Osteocyte (in vitro differentiated cells): ENCODE measurements around the gene DGKK. TPM values are rescaled to one million over a fixed set of nuclear protein-coding genes. Genes with fewer than 3 reads are reported as not detected.
"Not testable (repeated sequence)": the region's sequence is repeated elsewhere in the genome, so short reads cannot be mapped to it uniquely, and the experiment has no call there.

Experiments used
- DNase-seq: peaks from one replicate; pipeline ENCODE4 v3.0.0; 2021; ENCODE audit warnings: mixed read lengths; ENCODE audit not compliant: unreplicated experiment; ENCODE audit errors: extremely low spot score
- H3K27ac Mint-ChIP-seq: one replicate; pipeline ENCODE4 v1.8.0; 2021; ENCODE audit warnings: mild to moderate bottlenecking, mixed read lengths; ENCODE audit not compliant: unreplicated experiment
- H3K27me3 Mint-ChIP-seq: one replicate; pipeline ENCODE4 v1.8.0; 2021; ENCODE audit warnings: mixed read lengths; ENCODE audit not compliant: unreplicated experiment
- H3K36me3 Mint-ChIP-seq: one replicate; pipeline ENCODE4 v1.8.0; 2021; ENCODE audit warnings: mixed read lengths; ENCODE audit not compliant: unreplicated experiment
- H3K4me1 Mint-ChIP-seq: one replicate; pipeline ENCODE4 v1.8.0; 2021; ENCODE audit warnings: mixed read lengths; ENCODE audit not compliant: unreplicated experiment
- H3K4me3 Mint-ChIP-seq: one replicate; pipeline ENCODE4 v1.8.0; 2021; ENCODE audit warnings: mild to moderate bottlenecking, moderate library complexity, mixed read lengths; ENCODE audit not compliant: unreplicated experiment
- H3K9me3 Mint-ChIP-seq: one replicate; pipeline ENCODE4 v1.8.0; 2021; ENCODE audit warnings: mixed read lengths; ENCODE audit not compliant: unreplicated experiment
- CTCF ChIP-seq: fragments of 200-600 bp; sonication (generic); IDR thresholded peaks from 2 replicates; pipeline ENCODE4 v1.5.0; 2021; ENCODE audit warnings: antibody characterized with exemption, mild to moderate bottlenecking, moderate library complexity
- total RNA-seq: library from RNA; stranded (reverse); gene quantifications from 2 replicates; pipeline ENCODE4 v1.2.1, GENCODE V29; 2021

Gene DGKK
- total RNA-seq, 1 donor from 2014 or later = not detected

GRCh38 chrX:50375481-50376267 lies 95.0 kb downstream of the DGKK start:
- no peaks in the 10 kb centered on the region for H3K27me3 Mint-ChIP-seq
- H3K9me3 Mint-ChIP-seq = peaks cover 22% of the 10 kb centered on the region
- no peak overlapping the region for H3K4me3 Mint-ChIP-seq
- H3K36me3 Mint-ChIP-seq = no peaks in the 10 kb centered on the region
- no peak overlapping the region for H3K27ac Mint-ChIP-seq
- TF ChIP-seq CTCF = no peak
- DNase-seq = no peak
- H3K4me1 Mint-ChIP-seq = no peaks in the 10 kb centered on the region

GRCh38 chrX:50372966-50373365 lies 97.7 kb downstream of the DGKK start:
- no peak overlapping the region for H3K4me3 Mint-ChIP-seq
- no peak for TF ChIP-seq CTCF
- no peaks in the 10 kb centered on the region for H3K27me3 Mint-ChIP-seq
- H3K4me1 Mint-ChIP-seq = no peaks in the 10 kb centered on the region
- H3K9me3 Mint-ChIP-seq = peaks cover 12% of the 10 kb centered on the region
- DNase-seq = no peak
- no peaks in the 10 kb centered on the region for H3K36me3 Mint-ChIP-seq
- H3K27ac Mint-ChIP-seq = no peak overlapping the region

- no peak for DNase-seq
- Mint-ChIP-seq H3K27me3 (no peaks in the 10 kb centered on the region), H3K9me3 (peaks cover 15% of the 10 kb centered on the region), H3K36me3 (no peaks in the 10 kb centered on the region), H3K4me3 (no peak overlapping the region), H3K27ac (no peak overlapping the region), H3K4me1 (no peaks in the 10 kb centered on the region)
- no peak for TF ChIP-seq CTCF
Observed at GRCh38 chrX:50343917-50344316, 126.7 kb downstream of the DGKK start.

- H3K9me3 Mint-ChIP-seq = peaks cover 3% of the 10 kb centered on the region
- no peak for TF ChIP-seq CTCF
- H3K27ac Mint-ChIP-seq = no peak overlapping the region
Observed at GRCh38 chrX:50333308-50333707, 137.3 kb downstream of the DGKK start.

GRCh38 chrX:50332668-50333067 lies 138.0 kb downstream of the DGKK start:
- not testable (repeated sequence) for H3K27me3 Mint-ChIP-seq, H3K9me3 Mint-ChIP-seq, H3K4me1 Mint-ChIP-seq, DNase-seq, H3K27ac Mint-ChIP-seq, H3K4me3 Mint-ChIP-seq, H3K36me3 Mint-ChIP-seq

More at GRCh38 chrX:50333308-50333707, 137.3 kb downstream of the DGKK start:
- H3K4me3 Mint-ChIP-seq = no peak overlapping the region
- no peaks in the 10 kb centered on the region for H3K27me3 Mint-ChIP-seq
- DNase-seq = no peak
- no peaks in the 10 kb centered on the region for H3K4me1 Mint-ChIP-seq
- H3K36me3 Mint-ChIP-seq = no peaks in the 10 kb centered on the region
